Liver (tissue), 9 donors: ENCODE results near the gene DDX24. TPM values are rescaled to one million over a fixed set of nuclear protein-coding genes. Genes with fewer than 3 reads are reported as not detected.

Experiments used
- DNase-seq: peaks from one replicate; pipeline ENCODE4 v3.0.0-alpha.2; 2017; ENCODE audit warnings: low spot score
- H3K27ac ChIP-seq, 2 donors: one replicate each; pipeline ENCODE4 v1.7.0; 2013; ENCODE audit warnings: inconsistent platforms in 2 of 2, low read length in 2 of 2, control low read depth in 1 of 2, low read depth in 1 of 2, mild to moderate bottlenecking in 1 of 2
- H3K27me3 ChIP-seq, 4 donors: one replicate each; pipeline versions ENCODE4 v1.6.1 to v1.7.0; 2013; ENCODE audit warnings: low read length in 3 of 4, inconsistent platforms in 1 of 4, mild to moderate bottlenecking in 1 of 4, moderate library complexity in 1 of 4; ENCODE audit not compliant: control insufficient read depth in 4 of 4, insufficient read depth in 4 of 4
- H3K36me3 ChIP-seq, 4 donors: one replicate each; pipeline versions ENCODE4 v1.6.1 to v1.7.0; 2013; ENCODE audit warnings: low read length in 3 of 4, mild to moderate bottlenecking in 3 of 4, low read depth in 1 of 4, moderate library complexity in 1 of 4; ENCODE audit not compliant: control insufficient read depth in 4 of 4, insufficient read depth in 3 of 4
- H3K4me1 ChIP-seq, 4 donors: one replicate each; pipeline versions ENCODE4 v1.6.1 to v1.7.0; 2013; ENCODE audit warnings: low read length in 3 of 4, mild to moderate bottlenecking in 3 of 4, moderate library complexity in 1 of 4; ENCODE audit not compliant: control insufficient read depth in 4 of 4, insufficient read depth in 4 of 4
- H3K4me3 ChIP-seq, 3 donors: one replicate each; pipeline versions ENCODE4 v1.6.1 to v1.7.0; 2013; ENCODE audit warnings: low read length in 3 of 3, control low read depth in 1 of 3, low read depth in 1 of 3, mild to moderate bottlenecking in 1 of 3
- H3K9ac ChIP-seq, 2 donors: one replicate each; pipeline ENCODE4 v1.7.0; 2013; ENCODE audit warnings: low read length in 2 of 2, mild to moderate bottlenecking in 2 of 2, moderate library complexity in 2 of 2, control low read depth in 1 of 2, low read depth in 1 of 2
- H3K9me3 ChIP-seq, 4 donors: one replicate each; pipeline versions ENCODE4 v1.6.1 to v1.7.0; 2013; ENCODE audit warnings: low read length in 3 of 4; ENCODE audit not compliant: control insufficient read depth in 4 of 4
- CTCF ChIP-seq: fragments of 150-350 bp; IDR thresholded peaks from 2 replicates; pipeline ENCODE4 v1.5.1; 2017; ENCODE audit warnings: improper control_type of control experiment, low read depth, low read length; ENCODE audit not compliant: missing input control
- EGR1 ChIP-seq, 2 donors: IDR thresholded peaks; 2 replicates each; pipeline ENCODE4 v1.6.1; 2016 to 2018; ENCODE audit warnings: antibody characterized with exemption in 2 of 2, low read depth in 2 of 2
- FOXA1 ChIP-seq: IDR thresholded peaks from 2 replicates; pipeline ENCODE4 v1.6.1; 2016; ENCODE audit warnings: antibody characterized with exemption
- FOXA2 ChIP-seq: IDR thresholded peaks from 2 replicates; pipeline ENCODE4 v1.6.1; 2016; ENCODE audit warnings: antibody characterized with exemption
- GABPA ChIP-seq, 2 donors: IDR thresholded peaks in 1 of 2; conservative IDR thresholded peaks in 1 of 2; 2 replicates each; pipeline ENCODE4 v1.6.1; 2016; ENCODE audit warnings: antibody characterized with exemption in 2 of 2, mild to moderate bottlenecking in 1 of 2, moderate library complexity in 1 of 2
- HNF4A ChIP-seq, 2 donors: conservative IDR thresholded peaks; 2 replicates each; pipeline ENCODE4 v1.6.1; 2016; ENCODE audit warnings: antibody characterized with exemption in 2 of 2, mild to moderate bottlenecking in 2 of 2
- HNF4G ChIP-seq: IDR thresholded peaks from 2 replicates; pipeline ENCODE4 v1.6.1; 2016; ENCODE audit warnings: antibody characterized with exemption
- JUND ChIP-seq, 2 donors: IDR thresholded peaks; 2 replicates each; pipeline ENCODE4 v1.6.1; 2016; ENCODE audit warnings: antibody characterized with exemption in 2 of 2
- NR2F2 ChIP-seq: IDR thresholded peaks from 2 replicates; pipeline ENCODE4 v1.6.1; 2016; ENCODE audit warnings: antibody characterized with exemption
- RAD21 ChIP-seq, 2 donors: IDR thresholded peaks; 2 replicates each; pipeline ENCODE4 v1.6.1; 2016; ENCODE audit warnings: antibody characterized with exemption in 2 of 2, mild to moderate bottlenecking in 2 of 2
- RXRA ChIP-seq, 2 donors: IDR thresholded peaks; 2 replicates each; pipeline ENCODE4 v1.6.1; 2017 to 2018; ENCODE audit warnings: antibody characterized with exemption in 2 of 2, mild to moderate bottlenecking in 1 of 2
- SP1 ChIP-seq: IDR thresholded peaks from 2 replicates; pipeline ENCODE4 v1.6.1; 2018; ENCODE audit warnings: antibody characterized with exemption, mild to moderate bottlenecking
- TAF1 ChIP-seq: conservative IDR thresholded peaks from 2 replicates; pipeline ENCODE4 v1.6.1; 2016; ENCODE audit warnings: antibody characterized with exemption, mild to moderate bottlenecking
- YY1 ChIP-seq: IDR thresholded peaks from 2 replicates; pipeline ENCODE4 v1.6.1; 2016; ENCODE audit warnings: antibody characterized with exemption, mild to moderate bottlenecking
- ZBTB33 ChIP-seq: IDR thresholded peaks from 2 replicates; pipeline ENCODE4 v1.6.1; 2016; ENCODE audit warnings: antibody characterized with exemption
- WGBS: extraction: QIAGEN DNeasy Blood & Tissue Kit; methylation state at CpG from one replicate; pipeline ENCODE4 v1.1.7; 2013; 5-methylcytosine and 5-hydroxymethylcytosine counted together
- polyA plus RNA-seq, 2 donors: library from polyadenylated mRNA; stranded (reverse) in 1 of 2; unstranded in 1 of 2; fragments of 200-250 nt in 1 of 2; fragments of >200 nt in 1 of 2; fragmentation: Nextera tagmentation in 1 of 2; extraction: Ambion mirVana in 1 of 2; gene quantifications; one replicate each; pipeline versions ENCODE4 v1.2.1 to v1.2.3, GENCODE V29; 2013 to 2015
- total RNA-seq, 2 donors: library from RNA; depleted of rRNA; stranded (reverse); fragments of >200 nt; gene quantifications; one replicate each; pipeline ENCODE4 v1.2.3, GENCODE V29; 2014
- TF ChIP-seq, protein P1 (sequence below): IDR thresholded peaks from 2 replicates; pipeline ENCODE4 v1.6.1; 2016; ENCODE audit warnings: antibody characterized with exemption
- TF ChIP-seq, protein P2 (sequence below): IDR thresholded peaks from 2 replicates; pipeline ENCODE4 v1.6.1; 2016; ENCODE audit warnings: antibody characterized with exemption
- TF ChIP-seq, protein P3 (sequence below): IDR thresholded peaks from 2 replicates; pipeline ENCODE4 v1.6.1; 2016; ENCODE audit warnings: antibody characterized with exemption, mild to moderate bottlenecking
- donor health status: healthy.
- donor health status: healthy.
- donor health status: healthy.
- donor health status: healthy.
- donor health status: healthy.

Gene DDX24
- total and polyA plus RNA-seq, 4 donors: 33.8 to 59.7 (median 47.8) TPM

DNA sequence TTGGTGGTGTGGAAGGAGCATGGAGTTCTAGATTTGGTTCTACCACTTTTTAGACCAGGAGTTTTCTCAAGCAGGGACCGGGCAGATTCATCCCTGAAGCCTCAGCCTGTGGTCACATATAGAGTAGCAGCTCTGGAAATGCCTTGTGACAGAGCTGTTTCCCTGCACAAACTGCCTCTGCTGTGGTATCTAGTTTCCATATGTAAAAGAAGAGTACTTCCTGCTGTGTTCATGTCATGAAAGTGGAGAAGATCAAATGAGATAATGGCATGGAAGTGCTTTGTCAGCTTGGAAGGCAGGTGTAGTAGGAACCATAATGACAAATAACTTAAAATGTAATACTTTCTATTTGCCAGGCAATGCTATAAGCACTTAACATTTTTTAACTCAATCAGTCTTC lies 28.8 kb downstream of the DDX24 start:
- no peak overlapping the region for H3K4me3 ChIP-seq
- no peak for DNase-seq
- TF ChIP-seq, protein P1, sequence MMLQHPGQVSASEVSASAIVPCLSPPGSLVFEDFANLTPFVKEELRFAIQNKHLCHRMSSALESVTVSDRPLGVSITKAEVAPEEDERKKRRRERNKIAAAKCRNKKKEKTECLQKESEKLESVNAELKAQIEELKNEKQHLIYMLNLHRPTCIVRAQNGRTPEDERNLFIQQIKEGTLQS: no peak
- TF ChIP-seq HNF4G (no peak), EGR1 (IDR thresholded peaks at IDR 0.05; ENCODE audit: low read depth in 2 of 2) (no peak), JUND (IDR thresholded peaks at IDR 0.05) (no peak)
- peaks cover 3 to 18% (median 9%) of the 10 kb centered on the region in 4 donors for H3K4me1 ChIP-seq
- no peaks in the 10 kb centered on the region for H3K27me3 ChIP-seq
- no peaks in the 10 kb centered on the region for H3K9me3 ChIP-seq
- H3K36me3 ChIP-seq: peaks cover 7 to 71% (median 51%) of the 10 kb centered on the region in 4 donors
- 89% methylated on average over 1 of the region's 1 CpG for WGBS
- no peak overlapping the region for H3K27ac ChIP-seq
- H3K9ac ChIP-seq: no peak overlapping the region

DNA sequence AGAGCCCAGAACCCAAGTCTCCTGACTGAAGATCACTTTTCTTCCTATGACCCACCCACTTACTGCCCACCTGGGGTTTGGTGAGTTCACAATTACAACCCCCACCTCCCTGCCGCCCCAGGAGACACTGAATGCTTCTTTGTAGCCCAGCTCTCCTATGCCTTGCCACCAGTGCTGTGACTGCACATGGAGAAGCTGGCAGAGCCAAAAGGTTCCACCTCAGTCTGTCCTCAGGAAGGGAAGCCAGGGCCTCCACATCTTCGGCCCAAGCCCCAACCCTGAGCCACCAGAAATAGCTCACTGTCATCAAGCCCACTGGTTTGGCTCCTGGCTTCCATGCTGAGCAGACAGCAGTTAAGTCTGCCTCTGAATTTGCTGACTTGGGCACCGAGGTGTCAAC lies 29.2 kb downstream of the DDX24 start:
- peaks cover 9 to 75% (median 52%) of the 10 kb centered on the region in 4 donors for H3K36me3 ChIP-seq
- no peak overlapping the region for H3K27ac ChIP-seq
- 95% methylated on average over 3 of the region's 3 CpGs for WGBS
- no peaks in the 10 kb centered on the region for H3K27me3 ChIP-seq
- H3K9ac ChIP-seq: no peak overlapping the region
- H3K4me1 ChIP-seq: peaks cover 2 to 14% (median 6%) of the 10 kb centered on the region in 4 donors
- TF ChIP-seq EGR1 (IDR thresholded peaks at IDR 0.05; ENCODE audit: low read depth in 2 of 2) (no peak), HNF4G (no peak), GABPA (IDR thresholded peaks at IDR 0.05 in 1 of 2, conservative IDR thresholded peaks at IDR 0.05 in 1 of 2) (no peak), ZBTB33 (no peak), CTCF (no peak), YY1 (no peak), FOXA2 (no peak), SP1 (no peak), NR2F2 (no peak), RAD21 (IDR thresholded peaks at IDR 0.05) (no peak), HNF4A (conservative IDR thresholded peaks at IDR 0.05) (no peak), FOXA1 (no peak), TAF1 (no peak), JUND (IDR thresholded peaks at IDR 0.05) (no peak), RXRA (IDR thresholded peaks at IDR 0.05) (no peak)
- TF ChIP-seq, protein P2, sequence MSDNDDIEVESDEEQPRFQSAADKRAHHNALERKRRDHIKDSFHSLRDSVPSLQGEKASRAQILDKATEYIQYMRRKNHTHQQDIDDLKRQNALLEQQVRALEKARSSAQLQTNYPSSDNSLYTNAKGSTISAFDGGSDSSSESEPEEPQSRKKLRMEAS: no peak
- TF ChIP-seq, protein P1: no peak
- TF ChIP-seq, protein P3, sequence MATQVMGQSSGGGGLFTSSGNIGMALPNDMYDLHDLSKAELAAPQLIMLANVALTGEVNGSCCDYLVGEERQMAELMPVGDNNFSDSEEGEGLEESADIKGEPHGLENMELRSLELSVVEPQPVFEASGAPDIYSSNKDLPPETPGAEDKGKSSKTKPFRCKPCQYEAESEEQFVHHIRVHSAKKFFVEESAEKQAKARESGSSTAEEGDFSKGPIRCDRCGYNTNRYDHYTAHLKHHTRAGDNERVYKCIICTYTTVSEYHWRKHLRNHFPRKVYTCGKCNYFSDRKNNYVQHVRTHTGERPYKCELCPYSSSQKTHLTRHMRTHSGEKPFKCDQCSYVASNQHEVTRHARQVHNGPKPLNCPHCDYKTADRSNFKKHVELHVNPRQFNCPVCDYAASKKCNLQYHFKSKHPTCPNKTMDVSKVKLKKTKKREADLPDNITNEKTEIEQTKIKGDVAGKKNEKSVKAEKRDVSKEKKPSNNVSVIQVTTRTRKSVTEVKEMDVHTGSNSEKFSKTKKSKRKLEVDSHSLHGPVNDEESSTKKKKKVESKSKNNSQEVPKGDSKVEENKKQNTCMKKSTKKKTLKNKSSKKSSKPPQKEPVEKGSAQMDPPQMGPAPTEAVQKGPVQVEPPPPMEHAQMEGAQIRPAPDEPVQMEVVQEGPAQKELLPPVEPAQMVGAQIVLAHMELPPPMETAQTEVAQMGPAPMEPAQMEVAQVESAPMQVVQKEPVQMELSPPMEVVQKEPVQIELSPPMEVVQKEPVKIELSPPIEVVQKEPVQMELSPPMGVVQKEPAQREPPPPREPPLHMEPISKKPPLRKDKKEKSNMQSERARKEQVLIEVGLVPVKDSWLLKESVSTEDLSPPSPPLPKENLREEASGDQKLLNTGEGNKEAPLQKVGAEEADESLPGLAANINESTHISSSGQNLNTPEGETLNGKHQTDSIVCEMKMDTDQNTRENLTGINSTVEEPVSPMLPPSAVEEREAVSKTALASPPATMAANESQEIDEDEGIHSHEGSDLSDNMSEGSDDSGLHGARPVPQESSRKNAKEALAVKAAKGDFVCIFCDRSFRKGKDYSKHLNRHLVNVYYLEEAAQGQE: no peak
- H3K4me3 ChIP-seq: no peak overlapping the region
- no peaks in the 10 kb centered on the region for H3K9me3 ChIP-seq
- peak; percentile 16 for DNase-seq
